Loucy (cell line): Measurements from ENCODE around the gene NFKBIB.

Experiments
- H2AFZ ChIP-seq: fragments of 200-600 bp; sonication (generic); 2 replicates; pipeline ENCODE4 v1.6.0; 2016; ENCODE audit warnings: antibody characterized with exemption, mild to moderate bottlenecking, low read length, moderate library complexity
- H3F3A ChIP-seq: fragments of 200-600 bp; 2 replicates; pipeline ENCODE4 v1.6.0; 2016; ENCODE audit warnings: antibody characterized with exemption, low read depth, mild to moderate bottlenecking
- H3K27me3 ChIP-seq: fragments of 200-600 bp; sonication (generic); 2 replicates; pipeline ENCODE4 v1.6.1; 2014; ENCODE audit warnings: low read length, mild to moderate bottlenecking; ENCODE audit not compliant: insufficient read depth, poor library complexity, severe bottlenecking
- H3K36me3 ChIP-seq: fragments of 200-600 bp; sonication (generic); 2 replicates; pipeline ENCODE4 v1.6.1; 2016; ENCODE audit warnings: low read length; ENCODE audit not compliant: insufficient read depth
- H3K4me1 ChIP-seq: fragments of 200-600 bp; sonication (generic); 2 replicates; pipeline ENCODE4 v1.5.1; 2014; ENCODE audit warnings: low read length, mild to moderate bottlenecking; ENCODE audit not compliant: insufficient read depth, poor library complexity, severe bottlenecking
- H3K4me2 ChIP-seq: fragments of 200-600 bp; sonication (generic); 2 replicates; pipeline ENCODE4 v1.6.0; 2014; ENCODE audit warnings: antibody characterized with exemption, low read length, low read depth, mild to moderate bottlenecking; ENCODE audit not compliant: poor library complexity, severe bottlenecking
- H3K4me3 ChIP-seq: fragments of 200-600 bp; sonication (generic); 2 replicates; pipeline ENCODE4 v1.5.1; 2014; ENCODE audit warnings: low read length, mild to moderate bottlenecking, mixed read lengths; ENCODE audit not compliant: poor library complexity, severe bottlenecking
- H3K79me2 ChIP-seq: fragments of 200-600 bp; sonication (generic); 2 replicates; pipeline ENCODE4 v1.6.1; 2014; ENCODE audit warnings: low read length; ENCODE audit not compliant: insufficient read depth
- H3K9ac ChIP-seq: fragments of 200-600 bp; sonication (generic); 2 replicates; pipeline ENCODE4 v1.6.0; 2014; ENCODE audit warnings: mild to moderate bottlenecking, low read depth, low read length, moderate library complexity; ENCODE audit not compliant: poor library complexity, severe bottlenecking
- H3K9me2 ChIP-seq: fragments of 200-600 bp; sonication (generic); replicated peaks from 2 replicates; pipeline ENCODE4 v1.6.1; 2016; ENCODE audit warnings: low read depth, low read length, mixed read lengths
- H3K9me3 ChIP-seq: fragments of 200-600 bp; sonication (generic); 2 replicates; pipeline ENCODE4 v1.6.1; 2014; ENCODE audit warnings: mild to moderate bottlenecking, antibody characterized with exemption, low read length, low read depth; ENCODE audit not compliant: insufficient read depth
- H4K20me1 ChIP-seq: fragments of 200-600 bp; sonication (generic); 2 replicates; pipeline ENCODE4 v1.6.0; 2014; ENCODE audit warnings: antibody characterized with exemption, low read length, mild to moderate bottlenecking; ENCODE audit not compliant: insufficient read depth, poor library complexity, severe bottlenecking
- EZH2phosphoT487 ChIP-seq: fragments of 200-600 bp; IDR thresholded peaks from 2 replicates; pipeline ENCODE4 v1.6.1; 2018; ENCODE audit warnings: antibody characterized with exemption, mild to moderate bottlenecking, moderate library complexity, borderline replicate concordance
- TF ChIP-seq, protein P1 (sequence below): fragments of 200-600 bp; sonication (generic); conservative IDR thresholded peaks from 2 replicates; pipeline ENCODE4 v1.5.1; 2014; ENCODE audit warnings: mild to moderate bottlenecking, antibody characterized with exemption, low read length

The NFKBIB gene

DNA sequence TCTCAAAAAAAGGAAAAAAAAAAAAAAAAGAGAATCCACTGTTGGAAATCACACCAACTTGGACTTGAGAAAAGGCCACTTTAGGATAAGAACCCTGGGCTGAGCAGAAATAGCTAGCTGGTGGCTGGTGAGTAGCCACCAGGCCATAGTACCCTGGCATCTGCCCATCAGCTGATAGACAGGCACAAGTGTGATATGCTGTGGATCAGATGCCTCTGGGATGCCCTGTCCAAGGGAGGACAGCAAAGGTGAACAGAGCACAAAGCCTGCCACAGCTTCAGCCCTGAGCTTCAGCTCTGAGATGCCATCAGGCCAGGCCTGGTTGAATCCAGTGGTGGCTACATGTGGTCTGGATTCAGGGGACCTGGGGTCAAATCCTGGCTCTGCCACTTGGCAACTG lies 9.1 kb upstream of the NFKBIB start:
- TF ChIP-seq, protein P1, sequence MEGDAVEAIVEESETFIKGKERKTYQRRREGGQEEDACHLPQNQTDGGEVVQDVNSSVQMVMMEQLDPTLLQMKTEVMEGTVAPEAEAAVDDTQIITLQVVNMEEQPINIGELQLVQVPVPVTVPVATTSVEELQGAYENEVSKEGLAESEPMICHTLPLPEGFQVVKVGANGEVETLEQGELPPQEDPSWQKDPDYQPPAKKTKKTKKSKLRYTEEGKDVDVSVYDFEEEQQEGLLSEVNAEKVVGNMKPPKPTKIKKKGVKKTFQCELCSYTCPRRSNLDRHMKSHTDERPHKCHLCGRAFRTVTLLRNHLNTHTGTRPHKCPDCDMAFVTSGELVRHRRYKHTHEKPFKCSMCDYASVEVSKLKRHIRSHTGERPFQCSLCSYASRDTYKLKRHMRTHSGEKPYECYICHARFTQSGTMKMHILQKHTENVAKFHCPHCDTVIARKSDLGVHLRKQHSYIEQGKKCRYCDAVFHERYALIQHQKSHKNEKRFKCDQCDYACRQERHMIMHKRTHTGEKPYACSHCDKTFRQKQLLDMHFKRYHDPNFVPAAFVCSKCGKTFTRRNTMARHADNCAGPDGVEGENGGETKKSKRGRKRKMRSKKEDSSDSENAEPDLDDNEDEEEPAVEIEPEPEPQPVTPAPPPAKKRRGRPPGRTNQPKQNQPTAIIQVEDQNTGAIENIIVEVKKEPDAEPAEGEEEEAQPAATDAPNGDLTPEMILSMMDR, result no peak
- no peak for TF ChIP-seq EZH2phosphoT487
- Histone ChIP-seq H3F3A (no peaks in the 10 kb centered on the region), H2AFZ (no peak overlapping the region), H3K4me3 (no peak overlapping the region), H3K79me2 (no peaks in the 10 kb centered on the region), H3K27me3 (no peaks in the 10 kb centered on the region), H3K9me3 (no peaks in the 10 kb centered on the region), H3K4me1 (no peaks in the 10 kb centered on the region), H3K36me3 (peaks cover 8% of the 10 kb centered on the region; the same call in 1 of the 2 replicates), H3K4me2 (no peak overlapping the region), H3K9ac (no peak overlapping the region), H3K9me2 (no peaks in the 10 kb centered on the region), H4K20me1 (no peaks in the 10 kb centered on the region)

DNA sequence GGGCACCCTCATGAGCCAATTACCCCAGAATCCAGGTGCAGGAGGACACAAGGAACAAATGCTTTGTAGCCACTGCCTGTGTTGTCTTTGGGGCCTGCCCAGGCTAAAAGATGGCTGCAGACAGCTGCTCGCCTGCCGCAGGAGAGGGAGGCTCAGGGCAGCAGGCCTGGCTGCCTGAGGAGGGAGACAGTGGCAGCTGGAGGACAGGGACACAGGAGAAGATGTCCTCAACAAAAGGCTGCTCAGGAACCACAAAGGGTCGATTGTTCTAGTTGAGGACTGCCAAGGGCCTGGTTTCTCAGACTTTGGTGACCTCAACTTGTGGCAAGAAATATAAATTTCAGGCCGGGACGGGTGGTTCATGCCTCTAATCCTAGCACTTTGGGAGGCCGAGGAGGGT lies 8.0 kb upstream of the NFKBIB start:
- Histone ChIP-seq H2AFZ (no peak overlapping the region), H3K9ac (no peak overlapping the region)
- TF ChIP-seq EZH2phosphoT487, result no peak
- TF ChIP-seq, protein P1, result no peak

DNA sequence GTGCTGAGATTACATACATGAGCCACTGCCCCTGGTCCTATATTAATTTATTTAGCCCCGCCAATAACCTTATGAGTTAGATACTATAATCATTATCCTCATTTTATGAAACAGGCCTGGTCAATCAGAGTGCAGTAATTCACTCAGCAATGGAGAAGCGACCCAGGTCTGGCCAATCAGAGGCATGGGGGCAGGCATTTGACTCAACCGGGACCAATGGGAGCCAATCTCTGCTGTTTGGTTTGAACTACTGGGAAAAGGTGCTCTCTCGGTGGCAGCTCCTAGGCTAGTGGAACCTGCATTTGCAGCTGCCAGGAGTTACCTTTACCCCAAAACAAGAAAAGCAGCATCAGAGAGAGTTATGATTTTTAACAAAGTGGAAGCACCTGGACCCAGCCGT lies 6.9 kb upstream of the NFKBIB start:
- Histone ChIP-seq H3K4me2 (no peak overlapping the region), H3K27me3 (no peaks in the 10 kb centered on the region), H2AFZ (no peak overlapping the region), H3K36me3 (peaks cover 8% of the 10 kb centered on the region; the same call in 1 of the 2 replicates), H3K9me3 (no peaks in the 10 kb centered on the region), H3K79me2 (no peaks in the 10 kb centered on the region), H3K9ac (no peak overlapping the region), H3K4me1 (peaks cover 3% of the 10 kb centered on the region), H4K20me1 (no peaks in the 10 kb centered on the region), H3F3A (no peaks in the 10 kb centered on the region), H3K9me2 (no peaks in the 10 kb centered on the region), H3K4me3 (no peak overlapping the region)
- TF ChIP-seq, protein P1, result no peak
- no peak for TF ChIP-seq EZH2phosphoT487

More for the DNA sequence above, 8.0 kb upstream of the NFKBIB start:
- Histone ChIP-seq H3K79me2 (no peaks in the 10 kb centered on the region), H3K27me3 (no peaks in the 10 kb centered on the region), H3F3A (no peaks in the 10 kb centered on the region), H3K36me3 (peaks cover 8% of the 10 kb centered on the region; the same call in 1 of the 2 replicates), H3K9me3 (no peaks in the 10 kb centered on the region), H3K4me1 (peaks cover 2% of the 10 kb centered on the region), H3K4me2 (no peak overlapping the region), H3K4me3 (no peak overlapping the region), H3K9me2 (no peaks in the 10 kb centered on the region), H4K20me1 (no peaks in the 10 kb centered on the region)
